ENCODE data around the gene PSMD6.
A peak's percentile ranks its signal among the peaks of the same experiment; 100 is the strongest.

Gene PSMD6

DNA sequence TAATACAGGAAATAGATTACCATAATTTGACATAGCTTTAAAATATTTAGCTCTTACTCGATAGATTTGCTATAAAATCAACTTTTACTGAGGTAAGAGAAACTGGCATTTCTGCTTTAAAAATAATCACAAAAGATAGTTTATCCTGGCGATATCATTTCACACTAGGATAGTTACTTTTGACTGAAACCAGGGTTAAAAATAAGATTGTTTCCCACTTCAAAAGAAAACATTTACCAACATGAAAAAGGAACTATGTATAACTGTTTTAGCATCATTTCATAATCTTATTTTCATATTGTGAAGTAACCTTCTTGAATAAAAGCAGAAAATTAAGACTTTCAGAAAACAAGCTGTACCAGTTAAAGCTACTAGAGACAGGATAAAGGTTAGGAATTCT, 15.3 kb downstream of the PSMD6 start:
- no peak for FAIRE-seq

DNA sequence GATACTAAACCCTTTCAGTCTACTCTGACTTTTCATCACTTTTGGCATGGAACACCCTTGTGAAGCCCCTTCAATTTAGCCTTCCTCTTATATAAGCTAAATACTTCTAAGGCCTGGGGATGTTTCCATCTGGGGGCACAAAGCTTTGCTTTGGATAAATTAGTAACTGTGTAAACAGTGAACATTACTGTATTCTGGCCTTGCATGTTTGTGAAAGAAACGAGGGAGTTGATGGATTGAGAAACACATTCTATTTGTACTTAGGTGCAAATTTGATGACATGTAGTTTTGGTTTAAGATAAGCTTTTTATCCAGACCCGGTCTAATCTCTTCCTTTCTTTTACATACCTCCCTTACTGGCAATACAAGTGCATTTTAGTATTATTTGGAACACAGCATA, 19.7 kb downstream of the PSMD6 start:
- FAIRE-seq = no peak

- FAIRE-seq = no peak
These were observed 21.1 kb downstream of the PSMD6 start for GRCh38 chr3:64002233-64002632.

GRCh38 chr3:64000453-64001055, 22.7 kb downstream of the PSMD6 start:
- FAIRE-seq = no peak

DNA sequence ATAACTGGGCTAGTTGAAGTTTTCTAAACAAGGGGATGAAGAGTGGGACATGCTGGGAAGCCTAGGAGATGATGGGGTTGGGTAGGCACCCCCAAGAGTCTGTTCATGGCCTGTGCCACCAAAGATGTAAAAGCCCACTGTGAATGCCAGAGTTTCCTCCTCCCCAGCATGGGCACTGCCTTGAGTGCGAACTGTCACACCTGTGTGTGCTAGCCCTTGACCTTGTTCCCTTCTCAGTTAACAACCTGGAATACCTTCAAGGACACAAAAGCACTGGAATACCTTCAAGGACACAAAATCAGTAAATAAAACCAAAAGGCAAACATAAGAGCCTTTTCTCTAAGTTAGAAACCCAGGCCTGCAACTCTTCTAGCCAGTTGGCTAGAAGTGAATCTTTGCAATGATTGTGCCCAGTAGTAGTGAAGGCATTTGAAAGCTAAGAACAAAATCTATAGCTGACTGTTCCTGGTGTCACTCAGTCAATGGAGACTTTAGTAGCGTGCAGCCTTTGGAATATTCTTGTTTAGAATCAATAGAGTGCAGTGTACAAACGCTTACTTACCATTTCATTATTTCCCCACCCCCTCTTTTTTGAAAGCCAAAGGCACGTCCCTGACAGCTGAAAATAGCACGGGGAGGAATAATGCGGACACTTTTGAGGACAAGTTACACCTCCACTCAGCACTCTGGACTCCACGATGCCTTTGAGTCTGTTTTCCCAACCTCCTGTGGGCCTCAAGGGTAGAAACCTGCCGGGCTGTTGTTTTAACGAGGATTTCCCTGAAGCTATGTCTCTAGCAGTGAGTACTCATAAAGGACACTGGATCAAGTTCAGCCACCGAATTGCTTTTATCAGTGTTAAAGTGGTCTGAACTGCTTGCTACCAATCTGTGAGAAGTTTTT, 24.2 kb downstream of the PSMD6 start:
- FAIRE-seq = no peak

- FAIRE-seq = no peak
These were observed 28.2 kb downstream of the PSMD6 start for GRCh38 chr3:63995086-63995485.

- FAIRE-seq = peak; percentile 60
These were observed 29.6 kb downstream of the PSMD6 start for GRCh38 chr3:63993653-63994079.

DNA sequence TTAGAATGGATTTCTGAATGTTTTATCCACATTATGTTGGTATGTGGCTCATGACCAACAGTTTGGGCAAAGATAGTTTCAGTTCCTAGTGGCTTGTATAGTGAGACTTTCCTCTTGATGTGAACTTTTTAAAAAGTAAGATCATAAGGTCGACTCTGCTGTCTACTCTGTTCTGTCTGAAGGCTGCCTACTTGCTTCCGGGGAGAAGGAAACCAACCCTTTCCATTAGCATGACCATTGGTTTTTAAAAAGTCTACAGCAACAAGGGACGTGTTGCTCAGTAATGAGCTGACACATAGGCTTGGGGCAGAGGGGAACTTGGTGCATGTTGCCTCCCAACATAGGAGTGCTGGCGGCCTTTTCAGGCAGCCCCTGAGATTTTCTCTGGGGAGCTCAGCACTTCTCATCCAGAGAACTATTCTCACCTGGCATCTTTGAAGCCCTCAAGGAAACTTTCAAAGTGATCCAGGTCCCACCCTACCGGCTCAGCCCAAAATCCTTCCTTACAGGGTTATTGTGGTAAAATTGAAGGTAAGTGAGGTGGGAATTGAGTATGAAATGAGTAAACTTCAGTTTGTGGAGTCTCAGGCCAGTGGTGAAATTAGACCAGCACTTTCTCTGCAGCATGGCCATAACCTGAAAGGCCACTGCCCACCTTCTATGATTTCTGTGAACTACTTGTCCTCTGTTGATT, 30.6 kb downstream of the PSMD6 start:
- FAIRE-seq = no peak

- no peak for FAIRE-seq
These were observed 31.6 kb downstream of the PSMD6 start for GRCh38 chr3:63991666-63992065.

GRCh38 chr3:63990733-63991132, 32.6 kb downstream of the PSMD6 start:
- no peak for FAIRE-seq

DNA sequence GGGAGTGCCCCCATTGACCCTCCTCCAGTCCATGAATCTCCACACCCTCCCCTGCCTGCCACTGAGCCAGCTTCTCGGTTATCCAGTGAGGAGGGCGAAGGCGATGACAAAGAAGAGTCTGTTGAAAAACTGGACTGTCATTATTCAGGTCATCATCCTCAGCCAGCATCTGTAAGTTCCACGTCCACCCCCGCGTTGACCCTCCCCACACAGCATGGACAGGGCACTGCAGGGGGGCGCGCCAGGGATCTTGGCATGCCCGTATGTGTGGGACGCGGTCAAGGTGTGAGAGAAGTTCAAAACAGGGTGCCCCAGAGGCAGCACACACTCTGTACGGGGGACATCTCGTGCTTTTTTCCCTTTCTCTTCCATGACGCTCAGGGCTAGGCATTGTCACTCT, 33.1 kb downstream of the PSMD6 start:
- FAIRE-seq = no peak

DNA sequence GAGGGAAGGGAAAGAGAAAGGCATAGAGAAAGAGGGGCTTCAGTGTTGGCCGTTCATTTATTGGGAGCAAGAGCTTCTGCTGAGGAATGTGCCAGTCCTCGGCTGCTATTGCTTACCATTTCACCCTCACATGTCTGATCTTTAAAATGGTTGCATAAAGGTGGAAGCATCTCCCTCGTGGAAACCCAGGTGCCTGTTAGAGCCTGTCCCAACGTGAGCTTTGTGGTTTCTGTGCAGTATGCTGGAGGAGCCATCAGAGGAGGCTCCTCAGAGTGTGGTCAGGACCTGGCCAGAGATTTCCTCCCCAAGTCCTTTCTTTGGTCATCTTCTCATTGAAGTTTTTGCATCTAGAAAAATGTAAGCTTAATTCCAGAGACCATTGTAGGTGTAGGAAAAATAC, 34.4 kb downstream of the PSMD6 start:
- no peak for FAIRE-seq

DNA sequence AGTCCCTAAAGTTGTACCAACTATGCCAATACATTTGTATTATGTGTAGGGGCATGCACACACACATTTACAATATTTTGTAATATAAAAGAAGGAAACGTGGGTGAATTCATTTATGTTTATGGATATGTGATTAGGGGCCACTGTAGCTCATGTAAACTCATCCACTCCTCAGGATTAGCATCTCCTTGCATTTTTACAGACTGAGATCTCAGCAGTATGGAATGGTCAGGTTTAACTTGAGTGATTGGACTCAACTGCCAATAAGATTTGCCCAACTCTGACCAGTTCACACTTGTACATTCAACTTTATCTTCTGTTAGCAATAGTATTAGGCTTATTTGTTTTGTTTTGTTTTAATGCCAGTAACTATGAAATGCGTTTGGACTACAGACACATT, 36.5 kb downstream of the PSMD6 start:
- FAIRE-seq = no peak

GRCh38 chr3:63986146-63986545, 37.1 kb downstream of the PSMD6 start:
- FAIRE-seq = no peak

GRCh38 chr3:63984391-63984790, 38.9 kb downstream of the PSMD6 start:
- no peak for FAIRE-seq

GRCh38 chr3:63981980-63982379, 41.3 kb downstream of the PSMD6 start:
- no peak for FAIRE-seq

DNA sequence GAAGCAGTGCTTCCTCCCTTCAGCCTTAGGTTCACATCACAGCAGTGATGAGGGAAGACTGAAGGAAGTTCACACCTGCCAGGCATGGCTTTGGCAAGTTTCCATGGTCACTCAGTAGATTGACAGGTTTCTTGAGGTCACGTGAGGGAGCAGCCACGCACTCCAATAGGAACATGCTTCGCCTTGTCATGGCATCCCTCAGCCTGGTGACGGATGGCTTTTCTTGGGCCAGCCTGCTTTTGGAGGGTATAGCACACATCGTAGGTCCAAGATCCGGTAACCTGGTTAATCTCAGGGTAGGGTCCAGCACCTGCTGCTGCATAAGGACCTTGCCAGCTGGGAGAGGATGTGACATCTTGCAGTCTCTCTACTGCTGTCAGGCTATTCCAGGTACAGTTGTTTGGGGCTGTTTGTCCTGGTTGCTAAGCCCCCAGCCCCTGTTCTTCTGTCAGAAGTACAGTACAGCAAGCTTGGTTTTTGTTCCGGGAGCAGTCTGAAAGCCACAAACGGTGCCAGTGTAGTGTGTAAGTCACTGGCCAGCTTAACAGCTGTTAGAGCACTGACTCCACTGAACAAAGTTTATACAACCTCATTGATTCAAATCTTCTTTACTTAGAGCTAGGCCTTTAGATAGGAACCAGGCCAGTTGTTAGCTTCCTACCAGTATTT, 42.3 kb downstream of the PSMD6 start:
- FAIRE-seq = no peak

DNA sequence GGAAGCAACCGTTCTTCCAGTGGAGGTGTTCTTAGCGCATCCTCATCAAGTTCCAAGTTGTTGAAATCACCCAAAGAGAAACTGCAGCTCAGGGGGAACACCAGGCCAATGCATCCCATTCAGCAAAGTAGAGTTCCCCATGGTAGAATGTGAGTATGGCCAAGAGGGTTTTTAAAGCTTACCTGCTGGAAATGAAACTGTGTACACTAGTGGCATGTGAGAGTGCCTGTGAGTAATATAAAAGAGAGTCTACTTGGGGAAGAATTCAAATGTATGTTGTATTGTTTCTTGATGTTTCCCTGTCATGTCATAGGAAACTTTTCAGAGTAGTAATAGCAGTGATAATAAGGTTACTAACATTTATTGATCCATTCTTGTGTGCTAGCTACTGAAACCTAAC, 43.3 kb downstream of the PSMD6 start:
- no peak for FAIRE-seq

- FAIRE-seq = peak; percentile 76
These were observed 44.0 kb downstream of the PSMD6 start for GRCh38 chr3:63979093-63979885.

DNA sequence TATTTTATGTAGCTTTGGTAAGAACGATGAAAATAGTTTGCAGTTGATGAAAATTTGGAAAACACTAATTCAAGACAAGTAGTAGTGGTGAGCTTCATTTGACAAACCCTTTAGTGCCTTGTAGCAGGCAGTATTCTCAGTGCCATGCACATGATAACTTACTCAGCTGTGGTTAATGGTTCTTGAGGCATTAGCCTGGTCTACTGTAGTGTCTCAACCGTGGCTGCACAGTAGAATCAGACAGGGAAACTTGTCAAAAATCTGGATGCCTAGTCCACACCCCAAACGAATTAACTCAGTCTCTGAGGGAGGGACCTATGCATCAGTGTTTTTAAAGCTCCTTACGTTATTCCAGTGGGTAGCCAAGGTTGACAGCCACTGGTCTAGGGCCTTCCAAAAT, 45.4 kb downstream of the PSMD6 start:
- FAIRE-seq = no peak

GRCh38 chr3:63976872-63977200, 46.5 kb downstream of the PSMD6 start:
- no peak for FAIRE-seq

GRCh38 chr3:63976161-63976871, 47.0 kb downstream of the PSMD6 start:
- no peak for FAIRE-seq
